PC-9 (cell line): ENCODE data around the gene CABP7.

Experiments used
- CTCF ChIP-seq: fragments of 200-600 bp; sonication (generic); conservative IDR thresholded peaks from 2 replicates; pipeline ENCODE4 v1.6.1; 2017; ENCODE audit warnings: mixed run types, antibody characterized with exemption, mild to moderate bottlenecking, moderate library complexity
- EZH2 ChIP-seq: fragments of 200-600 bp; sonication (generic); IDR thresholded peaks from 2 replicates; pipeline ENCODE4 v1.8.0; 2017; ENCODE audit warnings: antibody characterized with exemption, low read depth

DNA sequence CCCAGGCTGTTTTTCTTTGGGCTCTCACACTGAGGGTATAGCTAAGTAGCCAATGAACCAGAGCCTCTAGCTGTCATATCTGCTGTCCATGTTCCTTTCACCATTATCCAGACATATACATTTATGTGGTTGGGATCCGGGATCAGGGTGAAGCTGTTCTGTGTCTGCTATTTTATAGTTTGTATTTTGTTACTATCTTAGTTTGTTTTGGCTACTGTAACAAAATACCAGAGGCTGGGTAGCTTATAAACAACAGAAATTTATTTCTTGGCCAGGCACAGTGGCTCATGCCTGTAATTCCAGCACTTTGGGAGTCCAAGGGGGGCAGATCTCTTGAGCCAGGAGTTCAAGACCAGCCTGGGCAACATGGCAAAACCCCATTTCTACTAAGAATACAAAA lies 40.5 kb upstream of the CABP7 start:
- no peak for TF ChIP-seq CTCF
- TF ChIP-seq EZH2, result no peak
